HFF-Myc (cell line): ENCODE results near the gene LCN6.

Source experiments
- DNase-seq: peaks from one replicate; pipeline ENCODE4 v3.0.0-alpha.2; 2011; ENCODE audit warnings: low read depth; ENCODE audit errors: extremely low read depth
- H3K4me3 ChIP-seq: replicated peaks from 2 replicates; pipeline ENCODE4 v1.5.1; 2011; ENCODE audit warnings: low read depth, mild to moderate bottlenecking, control low read depth, low read length
- TF ChIP-seq, protein P1 (sequence below): IDR thresholded peaks from 2 replicates; pipeline ENCODE4 v1.5.1; 2012; ENCODE audit warnings: mild to moderate bottlenecking, low read depth, low read length, control low read depth; ENCODE audit errors: missing control alignments

The LCN6 gene

DNA sequence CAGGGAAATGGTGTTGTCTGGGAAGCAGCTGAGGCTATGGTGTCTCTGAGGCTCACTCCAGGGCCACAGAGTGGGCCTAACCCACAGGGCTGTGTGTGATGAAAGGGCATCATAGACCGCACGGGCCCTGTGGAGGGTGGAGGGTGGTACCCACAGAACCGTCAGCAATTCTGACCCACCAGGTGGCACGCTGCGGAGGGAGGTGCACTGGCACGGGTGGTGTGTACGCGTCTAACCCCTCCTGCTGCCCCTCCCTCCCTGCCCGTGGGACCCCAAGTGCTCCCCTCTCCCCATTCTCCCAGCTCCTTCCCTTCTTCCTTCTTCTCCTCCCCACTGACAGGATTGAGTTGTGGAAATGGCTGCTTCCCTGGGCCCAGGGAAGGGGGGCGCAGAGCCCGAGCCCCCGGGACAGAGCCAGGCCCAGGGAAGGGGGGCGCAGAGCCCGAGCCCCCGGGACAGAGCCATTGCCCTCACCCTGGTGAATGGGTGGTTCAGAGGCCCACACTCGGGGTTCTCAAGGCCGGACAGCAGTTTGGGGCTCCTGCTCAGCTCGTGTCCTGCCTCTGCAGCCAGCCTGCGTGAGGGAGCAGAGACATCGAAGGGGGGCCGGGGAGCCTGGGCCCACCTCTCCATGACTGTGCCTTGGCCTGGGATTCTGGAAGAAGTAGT, 12.4 kb downstream of the LCN6 start:
- TF ChIP-seq, protein P1, sequence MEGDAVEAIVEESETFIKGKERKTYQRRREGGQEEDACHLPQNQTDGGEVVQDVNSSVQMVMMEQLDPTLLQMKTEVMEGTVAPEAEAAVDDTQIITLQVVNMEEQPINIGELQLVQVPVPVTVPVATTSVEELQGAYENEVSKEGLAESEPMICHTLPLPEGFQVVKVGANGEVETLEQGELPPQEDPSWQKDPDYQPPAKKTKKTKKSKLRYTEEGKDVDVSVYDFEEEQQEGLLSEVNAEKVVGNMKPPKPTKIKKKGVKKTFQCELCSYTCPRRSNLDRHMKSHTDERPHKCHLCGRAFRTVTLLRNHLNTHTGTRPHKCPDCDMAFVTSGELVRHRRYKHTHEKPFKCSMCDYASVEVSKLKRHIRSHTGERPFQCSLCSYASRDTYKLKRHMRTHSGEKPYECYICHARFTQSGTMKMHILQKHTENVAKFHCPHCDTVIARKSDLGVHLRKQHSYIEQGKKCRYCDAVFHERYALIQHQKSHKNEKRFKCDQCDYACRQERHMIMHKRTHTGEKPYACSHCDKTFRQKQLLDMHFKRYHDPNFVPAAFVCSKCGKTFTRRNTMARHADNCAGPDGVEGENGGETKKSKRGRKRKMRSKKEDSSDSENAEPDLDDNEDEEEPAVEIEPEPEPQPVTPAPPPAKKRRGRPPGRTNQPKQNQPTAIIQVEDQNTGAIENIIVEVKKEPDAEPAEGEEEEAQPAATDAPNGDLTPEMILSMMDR = no peak
- no peak overlapping the region for H3K4me3 ChIP-seq
- DNase-seq = no peak

DNA sequence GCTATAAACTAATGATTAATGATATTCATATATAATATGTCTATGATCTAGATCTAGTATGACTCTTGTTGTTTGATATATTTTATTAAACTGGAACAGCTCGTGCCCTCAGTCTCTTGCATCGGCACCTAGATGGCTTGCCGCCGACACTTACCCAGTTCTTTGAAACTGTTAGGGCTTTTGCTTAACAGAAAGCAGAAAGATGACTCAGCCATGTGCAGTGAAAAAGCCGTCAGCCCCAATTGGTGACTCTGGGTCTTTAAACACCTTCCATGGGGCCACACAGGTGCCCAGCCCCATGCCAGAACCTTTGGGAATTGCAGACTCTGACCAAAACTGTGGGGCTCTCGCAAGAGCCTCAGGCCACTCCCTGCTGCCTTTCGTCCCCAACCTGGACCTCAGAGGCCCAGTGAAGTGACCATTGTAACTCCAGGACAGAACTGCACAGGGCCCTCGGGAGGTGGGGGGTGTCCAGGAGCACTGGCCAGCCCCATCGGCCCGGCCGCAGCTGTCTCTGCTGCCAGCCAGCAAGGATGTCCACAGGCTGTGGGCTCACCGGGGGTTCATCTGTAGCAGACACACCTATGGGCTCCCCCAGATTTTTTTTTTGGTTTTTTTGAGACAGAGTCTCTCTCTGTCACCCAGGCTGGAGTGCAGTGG, 13.4 kb downstream of the LCN6 start:
- TF ChIP-seq, protein P1 = no peak
- DNase-seq = no peak
- no peak overlapping the region for H3K4me3 ChIP-seq

DNA sequence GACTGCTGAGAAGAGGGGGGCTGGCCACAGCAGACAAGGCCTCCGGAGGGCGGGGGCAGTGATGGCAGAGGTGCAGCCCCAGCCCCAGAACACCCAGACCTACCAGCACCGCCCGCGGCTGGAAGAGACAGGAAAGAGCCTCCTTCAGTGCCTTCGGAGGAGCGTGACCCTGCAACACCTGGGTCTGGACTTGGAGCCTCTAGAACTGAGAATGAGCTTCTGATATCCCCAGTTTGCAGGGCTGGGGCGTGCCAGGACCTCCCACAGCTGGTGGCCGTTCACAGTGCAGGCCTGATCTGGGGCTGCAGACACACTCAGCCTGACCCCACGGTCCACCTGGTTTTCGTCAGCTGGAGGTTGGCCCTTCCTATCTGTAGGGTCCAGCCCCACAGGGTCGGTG, 14.7 kb downstream of the LCN6 start:
- no peak overlapping the region for H3K4me3 ChIP-seq
- DNase-seq = no peak
- TF ChIP-seq, protein P1 = no peak

DNA sequence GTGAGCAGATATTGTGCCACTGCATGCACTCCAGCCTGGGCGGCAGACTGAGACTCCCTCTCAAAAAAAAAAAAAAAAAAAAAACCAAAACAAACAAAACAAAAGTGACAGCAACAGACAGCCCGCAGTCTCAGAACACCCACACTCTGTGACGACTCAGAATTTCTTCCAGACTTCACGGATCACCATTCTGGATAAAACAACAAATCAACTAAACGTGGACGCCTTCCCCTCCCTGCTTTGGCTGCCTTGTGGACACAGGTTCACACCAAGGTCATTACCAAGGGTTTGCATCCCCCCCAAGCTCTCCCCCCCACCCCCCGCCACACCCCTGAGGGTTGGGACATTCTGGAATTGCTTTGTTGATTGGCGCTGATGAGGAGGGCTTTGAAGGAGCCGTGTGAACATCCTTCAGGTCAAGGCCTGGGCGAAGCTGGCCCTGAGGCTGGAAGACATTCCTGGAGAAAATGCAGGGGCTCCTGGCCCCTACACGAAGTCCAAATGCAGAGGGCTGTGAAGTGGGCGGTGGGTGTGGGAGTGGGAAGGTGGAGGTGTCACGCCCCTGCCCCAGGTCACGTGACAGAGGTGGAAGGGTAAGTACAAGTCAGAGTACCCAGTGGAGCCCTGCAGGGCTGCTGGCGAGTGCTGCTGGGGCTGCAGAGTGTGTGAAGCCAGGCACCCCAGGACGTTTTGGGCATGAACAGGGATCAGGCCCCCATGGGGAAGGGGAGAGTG, 15.7 kb downstream of the LCN6 start:
- H3K4me3 ChIP-seq = no peak overlapping the region
- DNase-seq = no peak
- TF ChIP-seq, protein P1 = no peak

DNA sequence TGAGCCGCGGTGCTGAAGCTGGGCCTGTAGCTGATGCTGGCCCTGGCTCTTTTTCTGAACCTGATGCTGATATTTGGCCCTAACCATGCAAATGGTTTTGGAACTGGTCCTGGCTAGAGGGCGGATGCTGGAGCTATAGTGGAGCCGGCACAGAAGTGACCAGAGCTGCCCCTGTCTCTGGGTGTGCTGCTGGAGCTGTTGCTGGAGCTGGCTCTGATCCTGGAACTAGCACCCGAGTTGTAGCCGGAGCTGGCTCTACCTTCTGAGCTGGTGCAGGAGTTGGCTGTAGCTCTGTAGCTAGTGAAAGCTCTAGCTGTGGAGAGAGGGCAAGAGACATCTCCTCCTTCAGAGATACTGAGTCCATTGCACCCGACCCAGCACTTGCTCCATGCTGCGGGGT, 18.4 kb downstream of the LCN6 start:
- TF ChIP-seq, protein P1 = no peak
- no peak for DNase-seq
- peak overlapping the region; percentile 97 for H3K4me3 ChIP-seq

DNA sequence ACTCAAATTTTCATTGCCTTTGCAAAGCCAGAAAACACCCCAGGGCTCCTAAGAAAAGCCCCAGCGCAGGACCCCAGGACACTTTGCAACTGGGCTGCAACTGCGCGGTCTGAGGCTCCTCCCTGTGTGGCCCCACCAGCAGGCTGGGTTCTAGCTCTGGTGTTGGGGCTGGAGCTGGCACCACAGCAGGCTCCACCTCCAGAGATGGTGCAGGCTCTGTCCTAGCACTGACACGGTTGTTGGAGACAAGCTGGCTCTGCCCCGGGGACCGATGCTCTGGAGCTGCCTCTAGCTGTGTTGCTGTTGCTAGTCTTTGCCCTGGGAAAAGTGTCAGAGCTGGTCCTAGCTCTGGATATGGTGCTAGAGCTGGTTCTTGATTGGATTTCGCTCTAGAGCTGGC, 19.2 kb downstream of the LCN6 start:
- peak overlapping the region; percentile 97 for H3K4me3 ChIP-seq
- DNase-seq = no peak
- TF ChIP-seq, protein P1 = no peak
